MCF 10A (cell line): Measurements from ENCODE around the gene PAX2. TPM values are rescaled to one million over a fixed set of nuclear protein-coding genes. Genes with fewer than 3 reads are reported as not detected.

ENCODE experiments used
- BruUV-seq: library from RNA; stranded (reverse); fragments of 400-500 nt; replicated peaks from 2 replicates; lab custom pipeline; 2021; lab: Mats Ljungman, UMichigan
- CTCF ChIA-PET: fragments of 300-600 bp; sonication (Branson Sonifier 250); formaldehyde crosslinking; extraction: SDS; loops from one replicate; lab custom pipeline; 2021; ENCODE audit warnings: antibody characterized with exemption, inconsistent platforms; lab: Yijun Ruan, JAX
- POLR2A ChIA-PET: fragments of 300-600, 350-650 bp; sonication (Branson Sonifier 250); formaldehyde crosslinking; extraction: SDS; loops from one replicate; lab custom pipeline; 2020; ENCODE audit warnings: antibody characterized with exemption, inconsistent platforms; lab: Yijun Ruan, JAX
- DNase-seq: peaks from one replicate; pipeline ENCODE4 v3.0.0-alpha.2; 2018; ENCODE audit not compliant: unreplicated experiment
- H3K27ac Mint-ChIP-seq: one replicate; pipeline ENCODE4 v1.8.0; 2022; ENCODE audit warnings: mild to moderate bottlenecking, low read depth, mixed read lengths; ENCODE audit not compliant: unreplicated experiment
- H3K27me3 Mint-ChIP-seq: one replicate; pipeline ENCODE4 v1.8.0; 2022; ENCODE audit warnings: mixed read lengths; ENCODE audit not compliant: insufficient read depth, unreplicated experiment
- H3K36me3 Mint-ChIP-seq: one replicate; pipeline ENCODE4 v1.8.0; 2022; ENCODE audit warnings: mild to moderate bottlenecking, moderate library complexity, mixed read lengths; ENCODE audit not compliant: insufficient read depth, unreplicated experiment
- H3K4me1 Mint-ChIP-seq: one replicate; pipeline ENCODE4 v1.8.0; 2022; ENCODE audit warnings: mixed read lengths; ENCODE audit not compliant: insufficient read depth, unreplicated experiment
- H3K4me3 Mint-ChIP-seq: one replicate; pipeline ENCODE4 v1.8.0; 2022; ENCODE audit warnings: mild to moderate bottlenecking, moderate library complexity, mixed read lengths; ENCODE audit not compliant: unreplicated experiment
- H3K9me3 Mint-ChIP-seq: one replicate; pipeline ENCODE4 v1.8.0; 2022; ENCODE audit warnings: mixed read lengths; ENCODE audit not compliant: unreplicated experiment
- CTCF ChIP-seq: fragments of 200-600 bp; IDR thresholded peaks from one replicate; pipeline ENCODE4 v1.8.0; 2022; ENCODE audit warnings: antibody characterized with exemption, mild to moderate bottlenecking; ENCODE audit not compliant: unreplicated experiment
- intact Hi-C: fragments of 100-400 bp; cut with micrococcal nuclease; formaldehyde crosslinking; loops from 2 replicates; pipeline ENCODE4 v1.14.1; 2022
- total RNA-seq: library from RNA; stranded (reverse); gene quantifications from 2 replicates; pipeline ENCODE4 v1.2.3, GENCODE V29; 2022

Gene PAX2
- total RNA-seq, 1 experiment from 2014 or later, result not detected

- Mint-ChIP-seq H3K27me3 (peaks cover 90% of the 10 kb centered on the region), H3K9me3 (no peaks in the 10 kb centered on the region), H3K4me3 (no peak overlapping the region), H3K36me3 (no peaks in the 10 kb centered on the region), H3K27ac (no peak overlapping the region), H3K4me1 (no peaks in the 10 kb centered on the region)
- DNase-seq, result no peak
- BruUV-seq, result no TSS peak
- POLR2A ChIA-PET, result no interaction called here
- intact Hi-C loops, result no loop called here
- CTCF ChIA-PET, result interaction anchor here (1.2 to 1.8 kb wide), 2 partner anchors 8 to 13 kb away, joined by 5 to 10 read pairs; no protein-coding TSS in a partner anchor
- no peak for TF ChIP-seq CTCF
Observed at GRCh38 chr10:100858747-100859483, 113.5 kb downstream of the PAX2 start.

- no peaks in the 10 kb centered on the region for H3K4me1 Mint-ChIP-seq
- no peak overlapping the region for H3K27ac Mint-ChIP-seq
- ChIA-PET CTCF (interaction anchor here (1.2 to 1.8 kb wide), 2 partner anchors 8 to 13 kb away, joined by 5 to 10 read pairs; no protein-coding TSS in a partner anchor), POLR2A (no interaction called here)
- intact Hi-C loops, result no loop called here
- no peak for TF ChIP-seq CTCF
- no peak for DNase-seq
- peaks cover 85% of the 10 kb centered on the region for H3K27me3 Mint-ChIP-seq
- no TSS peak for BruUV-seq
- no peaks in the 10 kb centered on the region for H3K36me3 Mint-ChIP-seq
- no peaks in the 10 kb centered on the region for H3K9me3 Mint-ChIP-seq
- no peak overlapping the region for H3K4me3 Mint-ChIP-seq
Observed at GRCh38 chr10:100859484-100859763, 114.0 kb downstream of the PAX2 start.

- POLR2A ChIA-PET, result no interaction called here
- intact Hi-C loops, result no loop called here
- Mint-ChIP-seq H3K9me3 (no peaks in the 10 kb centered on the region), H3K36me3 (no peaks in the 10 kb centered on the region), H3K4me3 (no peak overlapping the region), H3K4me1 (no peaks in the 10 kb centered on the region), H3K27ac (no peak overlapping the region), H3K27me3 (peaks cover 71% of the 10 kb centered on the region)
- TF ChIP-seq CTCF, result no peak
- no TSS peak for BruUV-seq
- CTCF ChIA-PET, result no interaction called here
- no peak for DNase-seq
Observed at GRCh38 chr10:100863433-100863832, 118.1 kb downstream of the PAX2 start.

GRCh38 chr10:100864036-100864885, 118.9 kb downstream of the PAX2 start:
- no TSS peak for BruUV-seq
- Mint-ChIP-seq H3K27ac (no peak overlapping the region), H3K9me3 (no peaks in the 10 kb centered on the region), H3K27me3 (peaks cover 62% of the 10 kb centered on the region), H3K36me3 (no peaks in the 10 kb centered on the region), H3K4me1 (no peaks in the 10 kb centered on the region), H3K4me3 (no peak overlapping the region)
- no peak for DNase-seq
- intact Hi-C loops, result no loop called here
- ChIA-PET CTCF (interaction anchor here (0.5 to 0.6 kb wide), 2 partner anchors 23 to 517 kb away, joined by 3 read pairs; partner anchors contain the start of gene SCD), POLR2A (interaction anchor here (0.6 kb wide), 1 partner anchor 807 kb away, joined by 3 read pairs; no protein-coding TSS in a partner anchor)
- no peak for TF ChIP-seq CTCF
